Measurements from ENCODE around the gene TUBGCP3. TPM values are rescaled to one million over a fixed set of nuclear protein-coding genes. Genes with fewer than 3 reads are reported as not detected.
A peak's percentile ranks its signal among the peaks of the same experiment; 100 is the strongest.

TUBGCP3 gene
- total and polyA plus RNA-seq, 9 of the 15 experiments (the other 6 are each of a cell fraction or from before 2014, with no cell fraction given), result 3.0 to 24.8 (median 15.2) TPM

DNA sequence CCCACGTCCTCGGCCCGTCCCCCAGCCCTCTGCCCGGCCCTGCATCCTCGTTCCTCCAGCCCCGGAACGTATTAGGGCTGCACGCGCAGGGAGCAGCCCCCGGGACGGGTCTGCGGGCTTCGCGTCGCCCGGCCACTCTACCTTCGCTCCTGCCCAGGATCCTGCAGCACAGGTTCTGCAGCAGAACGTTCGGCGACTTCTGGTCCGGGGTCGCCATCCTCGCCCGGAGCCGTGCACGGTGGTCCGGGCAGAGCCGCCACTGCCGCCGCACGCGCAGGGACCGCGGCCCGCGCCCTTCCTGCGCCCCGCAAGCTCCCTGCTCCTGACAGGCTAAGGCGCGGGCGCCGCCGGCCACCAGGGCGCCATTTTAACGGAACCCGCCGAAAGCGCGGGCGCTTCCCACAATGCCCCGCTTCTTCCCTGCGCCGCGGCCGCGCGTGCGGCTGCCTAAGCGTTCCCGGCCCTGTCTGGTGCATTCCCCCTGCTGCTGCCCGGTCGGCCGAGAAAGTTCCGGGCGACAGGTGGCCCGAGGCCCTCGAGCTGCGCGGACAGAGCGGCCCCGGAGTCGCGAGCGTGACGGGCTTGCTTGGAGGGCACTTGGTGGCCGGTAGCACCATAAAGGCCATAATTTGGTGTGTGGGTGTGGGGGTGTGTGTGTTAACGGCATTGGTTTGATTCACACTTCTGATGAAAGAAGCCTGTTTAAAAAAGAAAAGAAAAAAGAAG lies at the start of gene TUBGCP3 (continued):
- TF ChIP-seq, protein P1, sequence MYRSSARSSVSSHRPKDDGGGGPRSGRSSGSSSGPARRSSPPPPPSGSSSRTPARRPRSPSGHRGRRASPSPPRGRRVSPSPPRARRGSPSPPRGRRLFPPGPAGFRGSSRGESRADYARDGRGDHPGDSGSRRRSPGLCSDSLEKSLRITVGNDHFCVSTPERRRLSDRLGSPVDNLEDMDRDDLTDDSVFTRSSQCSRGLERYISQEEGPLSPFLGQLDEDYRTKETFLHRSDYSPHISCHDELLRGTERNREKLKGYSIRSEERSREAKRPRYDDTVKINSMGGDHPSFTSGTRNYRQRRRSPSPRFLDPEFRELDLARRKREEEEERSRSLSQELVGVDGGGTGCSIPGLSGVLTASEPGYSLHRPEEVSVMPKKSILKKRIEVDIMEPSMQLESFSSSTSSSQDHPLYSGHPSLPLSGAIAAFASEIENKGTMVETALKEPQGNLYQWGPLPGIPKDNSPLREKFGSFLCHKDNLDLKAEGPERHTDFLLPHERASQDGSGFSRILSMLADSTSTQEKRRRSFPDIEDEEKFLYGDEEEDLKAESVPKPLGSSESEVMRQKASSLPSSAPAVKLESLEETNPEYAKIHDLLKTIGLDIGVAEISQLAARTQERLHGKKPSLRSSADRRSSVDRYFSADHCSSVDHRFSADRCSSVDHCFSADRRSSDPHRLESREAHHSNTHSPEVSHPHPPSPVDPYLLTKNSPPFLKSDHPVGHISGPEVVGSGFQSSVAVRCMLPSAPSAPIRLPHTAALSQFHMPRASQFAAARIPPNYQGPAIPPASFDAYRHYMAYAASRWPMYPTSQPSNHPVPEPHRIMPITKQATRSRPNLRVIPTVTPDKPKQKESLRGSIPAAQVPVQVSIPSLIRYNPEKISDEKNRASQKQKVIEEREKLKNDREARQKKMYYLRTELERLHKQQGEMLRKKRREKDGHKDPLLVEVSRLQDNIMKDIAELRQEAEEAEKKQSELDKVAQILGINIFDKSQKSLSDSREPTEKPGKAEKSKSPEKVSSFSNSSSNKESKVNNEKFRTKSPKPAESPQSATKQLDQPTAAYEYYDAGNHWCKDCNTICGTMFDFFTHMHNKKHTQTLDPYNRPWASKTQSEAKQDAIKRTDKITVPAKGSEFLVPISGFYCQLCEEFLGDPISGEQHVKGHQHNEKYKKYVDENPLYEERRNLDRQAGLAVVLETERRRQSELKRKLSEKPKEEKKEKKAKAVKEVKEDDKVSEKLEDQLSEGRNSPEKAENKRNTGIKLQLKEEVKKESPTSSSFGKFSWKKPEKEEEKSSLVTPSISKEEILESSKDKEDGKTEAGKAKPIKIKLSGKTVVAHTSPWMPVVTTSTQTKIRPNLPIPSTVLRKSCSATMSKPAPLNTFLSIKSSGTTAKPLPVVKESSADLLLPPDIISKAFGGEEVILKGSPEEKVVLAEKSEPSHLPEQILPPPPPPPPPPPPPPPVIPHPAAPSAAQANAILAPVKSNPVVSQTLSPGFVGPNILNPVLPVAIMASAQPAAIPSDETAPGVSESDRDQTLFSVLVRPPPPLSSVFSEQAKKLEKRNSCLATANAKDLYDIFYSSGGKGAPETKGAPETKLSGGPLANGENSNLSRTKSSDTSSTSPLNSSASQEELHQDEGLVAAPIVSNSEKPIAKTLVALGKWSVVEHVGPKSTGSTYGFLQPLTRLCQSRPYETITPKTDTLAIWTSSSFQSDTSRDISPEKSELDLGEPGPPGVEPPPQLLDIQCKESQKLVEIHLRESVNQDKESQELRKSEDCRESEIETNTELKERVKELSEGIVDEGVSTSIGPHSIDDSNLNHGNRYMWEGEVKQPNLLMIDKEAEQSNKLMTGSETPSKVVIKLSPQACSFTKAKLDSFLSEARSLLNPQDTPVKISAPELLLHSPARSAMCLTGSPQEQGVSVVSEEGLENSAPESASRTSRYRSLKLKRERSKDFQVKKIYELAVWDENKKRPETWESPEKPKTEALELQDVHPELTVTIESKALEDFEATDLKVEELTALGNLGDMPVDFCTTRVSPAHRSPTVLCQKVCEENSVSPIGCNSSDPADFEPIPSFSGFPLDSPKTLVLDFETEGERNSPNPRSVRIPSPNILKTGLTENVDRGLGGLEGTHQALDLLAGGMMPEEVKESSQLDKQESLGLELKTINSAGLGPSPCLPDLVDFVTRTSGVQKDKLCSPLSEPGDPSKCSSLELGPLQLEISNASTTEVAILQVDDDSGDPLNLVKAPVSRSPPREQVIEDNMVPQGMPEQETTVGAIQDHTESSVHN (IDR thresholded peaks at IDR 0.05; ENCODE audit: borderline replicate concordance in 1 of 2, low read depth in 1 of 2), result no peak
- TF ChIP-seq EZH2 (IDR thresholded peaks at IDR 0.05; ENCODE audit: borderline replicate concordance, low read depth, low read length), result no peak
- no peak for TF ChIP-seq DDX20 (tag; IDR thresholded peaks at IDR 0.05; ENCODE audit: low read depth)
- no peak for TF ChIP-seq SMC3 (conservative IDR thresholded peaks at IDR 0.05; ENCODE audit: insufficient read depth, low read depth, low read length)
- TF ChIP-seq, protein P2, sequence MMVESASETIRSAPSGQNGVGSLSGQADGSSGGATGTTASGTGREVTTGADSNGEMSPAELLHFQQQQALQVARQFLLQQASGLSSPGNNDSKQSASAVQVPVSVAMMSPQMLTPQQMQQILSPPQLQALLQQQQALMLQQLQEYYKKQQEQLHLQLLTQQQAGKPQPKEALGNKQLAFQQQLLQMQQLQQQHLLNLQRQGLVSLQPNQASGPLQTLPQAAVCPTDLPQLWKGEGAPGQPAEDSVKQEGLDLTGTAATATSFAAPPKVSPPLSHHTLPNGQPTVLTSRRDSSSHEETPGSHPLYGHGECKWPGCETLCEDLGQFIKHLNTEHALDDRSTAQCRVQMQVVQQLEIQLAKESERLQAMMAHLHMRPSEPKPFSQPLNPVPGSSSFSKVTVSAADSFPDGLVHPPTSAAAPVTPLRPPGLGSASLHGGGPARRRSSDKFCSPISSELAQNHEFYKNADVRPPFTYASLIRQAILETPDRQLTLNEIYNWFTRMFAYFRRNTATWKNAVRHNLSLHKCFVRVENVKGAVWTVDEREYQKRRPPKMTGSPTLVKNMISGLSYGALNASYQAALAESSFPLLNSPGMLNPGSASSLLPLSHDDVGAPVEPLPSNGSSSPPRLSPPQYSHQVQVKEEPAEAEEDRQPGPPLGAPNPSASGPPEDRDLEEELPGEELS (CRISPR knock-in tag; IDR thresholded peaks at IDR 0.05; ENCODE audit: borderline replicate concordance), result no peak
- TF ChIP-seq U2AF2 (optimal IDR thresholded peaks at IDR 0.05; ENCODE audit: low read depth, low read length), result no peak
- TF ChIP-seq, protein P3, sequence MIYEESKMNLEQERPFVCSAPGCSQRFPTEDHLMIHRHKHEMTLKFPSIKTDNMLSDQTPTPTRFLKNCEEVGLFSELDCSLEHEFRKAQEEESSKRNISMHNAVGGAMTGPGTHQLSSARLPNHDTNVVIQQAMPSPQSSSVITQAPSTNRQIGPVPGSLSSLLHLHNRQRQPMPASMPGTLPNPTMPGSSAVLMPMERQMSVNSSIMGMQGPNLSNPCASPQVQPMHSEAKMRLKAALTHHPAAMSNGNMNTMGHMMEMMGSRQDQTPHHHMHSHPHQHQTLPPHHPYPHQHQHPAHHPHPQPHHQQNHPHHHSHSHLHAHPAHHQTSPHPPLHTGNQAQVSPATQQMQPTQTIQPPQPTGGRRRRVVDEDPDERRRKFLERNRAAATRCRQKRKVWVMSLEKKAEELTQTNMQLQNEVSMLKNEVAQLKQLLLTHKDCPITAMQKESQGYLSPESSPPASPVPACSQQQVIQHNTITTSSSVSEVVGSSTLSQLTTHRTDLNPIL (CRISPR knock-in tag; IDR thresholded peaks at IDR 0.05), result no peak
- TF ChIP-seq, protein P4, sequence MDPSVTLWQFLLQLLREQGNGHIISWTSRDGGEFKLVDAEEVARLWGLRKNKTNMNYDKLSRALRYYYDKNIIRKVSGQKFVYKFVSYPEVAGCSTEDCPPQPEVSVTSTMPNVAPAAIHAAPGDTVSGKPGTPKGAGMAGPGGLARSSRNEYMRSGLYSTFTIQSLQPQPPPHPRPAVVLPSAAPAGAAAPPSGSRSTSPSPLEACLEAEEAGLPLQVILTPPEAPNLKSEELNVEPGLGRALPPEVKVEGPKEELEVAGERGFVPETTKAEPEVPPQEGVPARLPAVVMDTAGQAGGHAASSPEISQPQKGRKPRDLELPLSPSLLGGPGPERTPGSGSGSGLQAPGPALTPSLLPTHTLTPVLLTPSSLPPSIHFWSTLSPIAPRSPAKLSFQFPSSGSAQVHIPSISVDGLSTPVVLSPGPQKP (CRISPR knock-in tag; IDR thresholded peaks at IDR 0.05), result no peak
- TF ChIP-seq, protein P5, sequence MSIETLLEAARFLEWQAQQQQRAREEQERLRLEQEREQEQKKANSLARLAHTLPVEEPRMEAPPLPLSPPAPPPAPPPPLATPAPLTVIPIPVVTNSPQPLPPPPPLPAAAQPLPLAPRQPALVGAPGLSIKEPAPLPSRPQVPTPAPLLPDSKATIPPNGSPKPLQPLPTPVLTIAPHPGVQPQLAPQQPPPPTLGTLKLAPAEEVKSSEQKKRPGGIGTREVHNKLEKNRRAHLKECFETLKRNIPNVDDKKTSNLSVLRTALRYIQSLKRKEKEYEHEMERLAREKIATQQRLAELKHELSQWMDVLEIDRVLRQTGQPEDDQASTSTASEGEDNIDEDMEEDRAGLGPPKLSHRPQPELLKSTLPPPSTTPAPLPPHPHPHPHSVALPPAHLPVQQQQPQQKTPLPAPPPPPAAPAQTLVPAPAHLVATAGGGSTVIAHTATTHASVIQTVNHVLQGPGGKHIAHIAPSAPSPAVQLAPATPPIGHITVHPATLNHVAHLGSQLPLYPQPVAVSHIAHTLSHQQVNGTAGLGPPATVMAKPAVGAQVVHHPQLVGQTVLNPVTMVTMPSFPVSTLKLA (conservative IDR thresholded peaks at IDR 0.05), result peak in 1 of 2 experiments; percentile 63; a peak in 2 of 4 replicates
- TF ChIP-seq NRF1 (conservative IDR thresholded peaks at IDR 0.05 in 1 of 2, IDR thresholded peaks at IDR 0.05 in 1 of 2), result peak; percentile 77 to 81
